ENCODE results near the gene SPINT1. TPM values are rescaled to one million over a fixed set of nuclear protein-coding genes. Genes with fewer than 3 reads are reported as not detected.

The SPINT1 gene
- total and polyA plus RNA-seq, 2 donors (not counting 1 experiment from before 2014, with no cell fraction given), result 14.4 to 21.3 TPM

DNA sequence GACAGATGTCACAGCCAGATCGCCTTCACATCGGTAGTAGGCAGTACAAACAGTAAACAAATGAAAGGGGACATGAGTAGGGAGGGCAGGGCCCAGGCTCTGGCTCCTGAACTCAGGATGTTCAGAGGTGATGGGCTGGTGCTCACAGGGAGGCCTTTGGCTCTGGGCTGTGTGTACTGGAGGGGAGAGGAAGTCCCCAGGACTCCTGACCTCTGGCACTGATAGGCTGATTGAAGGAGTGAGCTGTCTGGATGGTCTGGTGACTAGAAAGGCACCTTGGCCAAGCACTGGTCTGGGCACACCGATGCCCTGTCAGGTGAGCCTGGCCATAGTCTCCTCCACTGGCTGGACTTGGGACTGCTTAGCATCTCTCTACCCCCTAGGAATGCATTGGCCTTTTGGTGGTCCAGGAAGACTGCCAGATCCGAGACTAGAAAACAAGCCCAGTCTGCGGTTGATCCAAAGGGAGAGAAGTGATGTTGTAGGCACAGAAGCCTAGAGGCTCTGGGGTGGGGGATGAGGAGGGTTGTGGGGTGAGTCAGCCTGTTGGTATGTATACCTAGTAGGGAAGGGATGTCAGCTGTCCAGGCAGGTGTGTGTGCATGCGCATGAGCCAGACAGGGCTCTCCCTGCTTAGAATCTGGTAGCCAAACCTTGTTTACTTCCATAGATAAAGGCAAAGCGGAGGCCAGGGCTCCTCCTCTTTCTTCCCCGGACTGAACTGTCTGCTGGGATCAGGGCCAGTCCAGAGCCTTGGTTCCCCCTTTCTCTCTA, 1.9 kb downstream of the SPINT1 start:
- peaks cover 34 to 38% of the 10 kb centered on the region in 2 donors for H3K4me1 ChIP-seq (ENCODE audit: control insufficient read depth in 2 of 2, insufficient read depth in 2 of 2, low read length in 2 of 2)
- CTCF ChIA-PET, result interaction anchor here (2.0 to 2.9 kb wide), 2 partner anchors 13 to 48 kb away, joined by 7 to 32 read pairs; partner anchors contain the start of gene VPS18
- no peaks in the 10 kb centered on the region for H3K79me2 ChIP-seq (ENCODE audit: control insufficient read depth, insufficient read depth, low read length)
- H2AFZ ChIP-seq (ENCODE audit: insufficient read depth, low read depth, low read length, poor library complexity, severe bottlenecking), result no peak overlapping the region
- peak overlapping the region in 1 of 2 donors; percentile 71 for H3K27ac ChIP-seq (ENCODE audit: low read length in 2 of 2)
- intact Hi-C loops (cut with micrococcal nuclease), result no loop called here
- Mint-ChIP-seq H3K27me3 (no peaks in the 10 kb centered on the region), H3K4me3 (peak overlapping the region; percentile 59), H3K4me1 (peaks cover 37% of the 10 kb centered on the region), H3K9me3 (ENCODE audit: insufficient read depth) (no peaks in the 10 kb centered on the region), H3K27ac (peak overlapping the region; percentile 67)
- H3K9me3 ChIP-seq (ENCODE audit: control extremely low read depth in 1 of 3, control insufficient read depth in 2 of 3, insufficient read depth in 1 of 3, low read length in 2 of 3), result no peaks in the 10 kb centered on the region
- H4K20me1 ChIP-seq (ENCODE audit: control insufficient read depth, insufficient read depth, low read length, poor library complexity, severe bottlenecking), result peaks cover 4% of the 10 kb centered on the region
- H3K36me3 ChIP-seq (replicated peaks in 1 of 2; ENCODE audit: control extremely low read depth in 1 of 2, control insufficient read depth in 1 of 2, extremely low read depth in 1 of 2, insufficient read depth in 2 of 2, low read length in 1 of 2), result no peaks in the 10 kb centered on the region
- H3K4me3 ChIP-seq (ENCODE audit: control extremely low read depth in 1 of 5, extremely low read depth in 1 of 5, insufficient read depth in 1 of 5, low read depth in 2 of 5, low read length in 4 of 5), result no peak overlapping the region
- TF ChIP-seq EZH2 (IDR thresholded peaks at IDR 0.05; ENCODE audit: borderline replicate concordance, insufficient read depth, low read depth, low read length, poor library complexity, severe bottlenecking), result no peak
- TF ChIP-seq, protein P1, sequence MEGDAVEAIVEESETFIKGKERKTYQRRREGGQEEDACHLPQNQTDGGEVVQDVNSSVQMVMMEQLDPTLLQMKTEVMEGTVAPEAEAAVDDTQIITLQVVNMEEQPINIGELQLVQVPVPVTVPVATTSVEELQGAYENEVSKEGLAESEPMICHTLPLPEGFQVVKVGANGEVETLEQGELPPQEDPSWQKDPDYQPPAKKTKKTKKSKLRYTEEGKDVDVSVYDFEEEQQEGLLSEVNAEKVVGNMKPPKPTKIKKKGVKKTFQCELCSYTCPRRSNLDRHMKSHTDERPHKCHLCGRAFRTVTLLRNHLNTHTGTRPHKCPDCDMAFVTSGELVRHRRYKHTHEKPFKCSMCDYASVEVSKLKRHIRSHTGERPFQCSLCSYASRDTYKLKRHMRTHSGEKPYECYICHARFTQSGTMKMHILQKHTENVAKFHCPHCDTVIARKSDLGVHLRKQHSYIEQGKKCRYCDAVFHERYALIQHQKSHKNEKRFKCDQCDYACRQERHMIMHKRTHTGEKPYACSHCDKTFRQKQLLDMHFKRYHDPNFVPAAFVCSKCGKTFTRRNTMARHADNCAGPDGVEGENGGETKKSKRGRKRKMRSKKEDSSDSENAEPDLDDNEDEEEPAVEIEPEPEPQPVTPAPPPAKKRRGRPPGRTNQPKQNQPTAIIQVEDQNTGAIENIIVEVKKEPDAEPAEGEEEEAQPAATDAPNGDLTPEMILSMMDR (IDR thresholded peaks at IDR 0.05), result no peak
- no peak overlapping the region for H3K9ac ChIP-seq (ENCODE audit: low read length)
- H3K4me2 ChIP-seq (replicated peaks; ENCODE audit: low read depth, low read length, poor library complexity, severe bottlenecking), result peak overlapping the region; percentile 80
- ATAC-seq (ENCODE audit: low read depth) (no peak), DNase-seq (no peak)
- no peaks in the 10 kb centered on the region for H3K27me3 ChIP-seq (replicated peaks in 1 of 4; ENCODE audit: control extremely low read depth in 1 of 4, control insufficient read depth in 3 of 4, insufficient read depth in 4 of 4, low read length in 3 of 4)
- WGBS (ENCODE audit: insufficient coverage), result 92% methylated on average over 7 of the region's 8 CpGs
- POLR2A ChIA-PET, result no interaction called here

DNA sequence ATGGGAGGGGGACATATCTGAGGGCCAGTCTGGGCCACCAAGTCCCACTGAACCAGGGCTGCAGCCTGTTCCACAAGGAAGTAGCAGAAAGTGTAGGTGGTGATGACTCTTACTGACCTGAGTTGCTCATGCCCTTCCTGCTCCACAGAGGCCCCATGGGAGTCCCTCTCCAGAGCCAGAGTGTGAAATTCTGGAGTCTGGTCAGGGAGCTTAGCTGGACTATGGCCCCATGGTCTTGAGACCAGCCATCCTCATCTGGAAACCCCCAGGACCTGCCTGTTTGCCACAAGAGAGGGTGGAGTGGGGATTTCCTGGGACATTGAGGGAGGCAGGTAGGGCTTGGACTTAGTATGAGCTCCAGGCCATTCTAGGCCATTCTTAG, 3.0 kb downstream of the SPINT1 start:
- no peaks in the 10 kb centered on the region for H3K9me3 Mint-ChIP-seq (ENCODE audit: insufficient read depth)
- Histone ChIP-seq H3K9me3 (ENCODE audit: control extremely low read depth in 1 of 3, control insufficient read depth in 2 of 3, insufficient read depth in 1 of 3, low read length in 2 of 3) (no peaks in the 10 kb centered on the region), H3K9ac (ENCODE audit: low read length) (peak overlapping the region; percentile 6), H3K4me3 (ENCODE audit: control extremely low read depth in 1 of 5, extremely low read depth in 1 of 5, insufficient read depth in 1 of 5, low read depth in 2 of 5, low read length in 4 of 5) (no peak overlapping the region), H3K4me2 (replicated peaks; ENCODE audit: low read depth, low read length, poor library complexity, severe bottlenecking) (peak overlapping the region; percentile 80), H3K27me3 (replicated peaks in 1 of 4; ENCODE audit: control extremely low read depth in 1 of 4, control insufficient read depth in 3 of 4, insufficient read depth in 4 of 4, low read length in 3 of 4) (no peaks in the 10 kb centered on the region), H4K20me1 (ENCODE audit: control insufficient read depth, insufficient read depth, low read length, poor library complexity, severe bottlenecking) (peaks cover 4% of the 10 kb centered on the region), H3K27ac (ENCODE audit: low read length in 2 of 2) (peak overlapping the region; percentile 51 to 71), H3K79me2 (ENCODE audit: control insufficient read depth, insufficient read depth, low read length) (no peaks in the 10 kb centered on the region), H3K4me1 (ENCODE audit: control insufficient read depth in 2 of 2, insufficient read depth in 2 of 2, low read length in 2 of 2) (peaks cover 34 to 38% of the 10 kb centered on the region in 2 donors), H3K36me3 (replicated peaks in 1 of 2; ENCODE audit: control extremely low read depth in 1 of 2, control insufficient read depth in 1 of 2, extremely low read depth in 1 of 2, insufficient read depth in 2 of 2, low read length in 1 of 2) (no peaks in the 10 kb centered on the region), H2AFZ (ENCODE audit: insufficient read depth, low read depth, low read length, poor library complexity, severe bottlenecking) (no peak overlapping the region)
- DNase-seq (no peak), ATAC-seq (ENCODE audit: low read depth) (no peak)
- no peaks in the 10 kb centered on the region for H3K27me3 Mint-ChIP-seq
- peaks cover 37% of the 10 kb centered on the region for H3K4me1 Mint-ChIP-seq
- H3K27ac Mint-ChIP-seq, result peak overlapping the region; percentile 83
- H3K4me3 Mint-ChIP-seq, result peak overlapping the region; percentile 21
- intact Hi-C loops (cut with micrococcal nuclease), result no loop called here
- POLR2A ChIA-PET, result no interaction called here
- CTCF ChIA-PET, result interaction anchor here (1.0 to 4.8 kb wide), 3 partner anchors 11 to 56 kb away, joined by 4 to 52 read pairs (median 7); partner anchors contain the start of gene VPS18
- no peak for TF ChIP-seq EZH2 (IDR thresholded peaks at IDR 0.05; ENCODE audit: borderline replicate concordance, insufficient read depth, low read depth, low read length, poor library complexity, severe bottlenecking)
- TF ChIP-seq, protein P1 (IDR thresholded peaks at IDR 0.05), result no peak
